Measurements from ENCODE around the gene PAK6.

Gene PAK6

GRCh38 chr15:40241269-40242212, 2.7 kb downstream of the PAK6 start:
- DNase-seq: no peak

- no peak for DNase-seq
Measured at GRCh38 chr15:40242213-40242599, 3.3 kb downstream of the PAK6 start.

- no peak for DNase-seq
Measured at GRCh38 chr15:40242601-40243000, 3.7 kb downstream of the PAK6 start.

GRCh38 chr15:40243126-40243810, 4.4 kb downstream of the PAK6 start:
- no peak for DNase-seq

GRCh38 chr15:40244961-40245523, 6.2 kb downstream of the PAK6 start:
- DNase-seq: no peak

GRCh38 chr15:40245666-40246450, 7.0 kb downstream of the PAK6 start:
- no peak for DNase-seq

- no peak for DNase-seq
Measured at GRCh38 chr15:40246496-40247280, 7.8 kb downstream of the PAK6 start.

GRCh38 chr15:40247406-40247971, 8.6 kb downstream of the PAK6 start:
- DNase-seq: no peak

GRCh38 chr15:40248006-40248783, 9.3 kb downstream of the PAK6 start:
- no peak for DNase-seq

- no peak for DNase-seq
Measured at GRCh38 chr15:40249477-40250303, 10.8 kb downstream of the PAK6 start.

- no peak for DNase-seq
Measured at GRCh38 chr15:40250304-40250656, 11.4 kb downstream of the PAK6 start.

GRCh38 chr15:40250771-40251483, 12.1 kb downstream of the PAK6 start:
- no peak for DNase-seq

GRCh38 chr15:40251486-40252140, 12.8 kb downstream of the PAK6 start:
- no peak for DNase-seq

- no peak for DNase-seq
Measured at GRCh38 chr15:40252141-40252437, 13.2 kb downstream of the PAK6 start.

GRCh38 chr15:40252438-40253166, 13.7 kb downstream of the PAK6 start:
- DNase-seq: peak; percentile 37

- peak; percentile 27 for DNase-seq
Measured at GRCh38 chr15:40253167-40253790, 14.4 kb downstream of the PAK6 start.

GRCh38 chr15:40254452-40254851, 15.6 kb downstream of the PAK6 start:
- DNase-seq: no peak

GRCh38 chr15:40255033-40255432, 16.2 kb downstream of the PAK6 start:
- no peak for DNase-seq

Measured in DMS79 treated with DMSO at 0.1 percent for 48 hours (cell line).